GM19324 (cell line): ENCODE data around the gene MIAT.

Experiments used
- ATAC-seq: cut with Tn5 transposase; IDR thresholded peaks from one replicate; pipeline ENCODE4 v1.9.1; 2021; ENCODE audit warnings: mild to moderate bottlenecking, moderate library complexity; ENCODE audit not compliant: unreplicated experiment, low FRiP score

The MIAT gene

GRCh38 chr22:26665813-26666231, 8.4 kb downstream of the MIAT start:
- no peak for ATAC-seq

GRCh38 chr22:26667140-26667539, 9.8 kb downstream of the MIAT start:
- ATAC-seq = no peak

GRCh38 chr22:26669060-26669481, 11.7 kb downstream of the MIAT start:
- ATAC-seq = no peak

- ATAC-seq = no peak
Observed at GRCh38 chr22:26670459-26670858, 13.1 kb downstream of the MIAT start.

- no peak for ATAC-seq
Observed at GRCh38 chr22:26671317-26672059, 14.1 kb downstream of the MIAT start.

GRCh38 chr22:26672060-26672471, 14.7 kb downstream of the MIAT start:
- peak; percentile 1 for ATAC-seq

GRCh38 chr22:26672590-26673468, 15.4 kb downstream of the MIAT start:
- ATAC-seq = peak; percentile 67

GRCh38 chr22:26673486-26673885, 16.1 kb downstream of the MIAT start:
- ATAC-seq = no peak

- no peak for ATAC-seq
Observed at GRCh38 chr22:26674211-26675190, 17.1 kb downstream of the MIAT start.

- ATAC-seq = no peak
Observed at GRCh38 chr22:26675687-26676268, 18.4 kb downstream of the MIAT start.

GRCh38 chr22:26677217-26677616, 19.8 kb downstream of the MIAT start:
- ATAC-seq = no peak

GRCh38 chr22:26679003-26679629, 21.7 kb downstream of the MIAT start:
- no peak for ATAC-seq

- no peak for ATAC-seq
Observed at GRCh38 chr22:26680485-26680884, 23.1 kb downstream of the MIAT start.

- no peak for ATAC-seq
Observed at GRCh38 chr22:26681395-26681821, 24.0 kb downstream of the MIAT start.

- ATAC-seq = no peak
Observed at GRCh38 chr22:26684168-26684567, 26.8 kb downstream of the MIAT start.

GRCh38 chr22:26685601-26686000, 28.2 kb downstream of the MIAT start:
- ATAC-seq = no peak

GRCh38 chr22:26687439-26687838, 30.1 kb downstream of the MIAT start:
- no peak for ATAC-seq

- no peak for ATAC-seq
Observed at GRCh38 chr22:26689513-26690301, 32.3 kb downstream of the MIAT start.
